NK-92 (cell line): ENCODE data around the gene RPL26.
"Not testable (repeated sequence)": the region's sequence is repeated elsewhere in the genome, so short reads cannot be mapped to it uniquely, and the experiment has no call there.

Experiments used
- DNase-seq: peaks from one replicate; lab custom pipeline; 2025; ENCODE audit not compliant: unreplicated experiment; lab: John Stamatoyannopoulos, UW

Gene RPL26

DNA sequence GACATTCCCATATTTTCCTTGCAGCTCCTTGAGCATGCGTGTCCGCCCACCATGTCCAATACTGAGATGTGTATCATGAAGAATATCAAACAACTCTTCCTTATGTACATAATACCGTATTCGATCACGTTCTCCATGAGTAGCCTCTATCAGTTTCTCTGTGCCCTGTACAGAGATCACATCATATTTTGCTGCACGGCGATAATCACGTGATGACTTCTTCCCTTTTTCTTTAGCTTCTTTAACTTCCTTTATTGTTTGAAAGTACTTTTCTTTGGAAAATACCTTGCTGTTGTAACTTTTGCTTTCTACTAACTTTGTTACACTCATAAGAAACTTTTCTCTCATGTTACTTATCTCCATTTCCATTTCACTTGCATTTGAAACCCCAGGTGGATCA is 13.0 kb downstream of the RPL26 start:
- DNase-seq: no peak

DNA sequence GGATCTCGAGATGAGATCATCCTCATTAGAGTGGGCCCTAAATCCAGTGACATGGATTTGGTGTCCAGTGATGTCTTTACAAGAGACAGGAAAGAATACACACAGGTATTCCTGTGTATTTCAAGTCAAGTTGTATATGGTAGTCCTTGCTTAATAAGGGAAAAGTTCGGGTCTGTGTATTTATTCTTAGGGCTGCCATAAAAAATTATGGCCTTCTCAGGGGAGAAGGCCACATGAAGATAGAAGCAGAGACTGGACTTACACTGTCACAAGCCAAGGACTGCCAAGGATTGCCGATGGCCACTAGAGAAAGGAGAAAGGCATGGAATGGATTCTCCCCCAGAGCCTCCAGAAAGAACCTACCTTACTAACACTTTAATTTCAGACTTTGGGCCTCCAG is 14.8 kb downstream of the RPL26 start:
- DNase-seq: no peak

DNA sequence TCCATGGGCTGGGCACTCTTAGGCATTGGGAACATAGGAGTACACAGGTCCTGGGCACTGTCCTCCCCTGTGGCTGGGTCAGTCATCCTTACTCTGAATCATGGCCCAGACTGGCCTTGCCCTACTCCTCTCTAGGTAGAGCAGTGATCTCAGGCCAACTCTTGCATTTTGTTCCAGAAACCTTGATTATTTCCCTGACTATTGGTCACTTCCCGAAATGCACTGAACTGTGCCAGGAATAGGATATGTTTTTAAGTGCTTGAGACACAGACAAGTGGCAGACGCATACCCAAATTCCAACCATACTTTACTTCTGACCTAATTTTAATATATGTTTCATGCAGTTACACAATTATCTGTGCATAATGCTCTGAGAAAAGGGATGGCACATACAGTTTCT is 16.8 kb downstream of the RPL26 start:
- no peak for DNase-seq

DNA sequence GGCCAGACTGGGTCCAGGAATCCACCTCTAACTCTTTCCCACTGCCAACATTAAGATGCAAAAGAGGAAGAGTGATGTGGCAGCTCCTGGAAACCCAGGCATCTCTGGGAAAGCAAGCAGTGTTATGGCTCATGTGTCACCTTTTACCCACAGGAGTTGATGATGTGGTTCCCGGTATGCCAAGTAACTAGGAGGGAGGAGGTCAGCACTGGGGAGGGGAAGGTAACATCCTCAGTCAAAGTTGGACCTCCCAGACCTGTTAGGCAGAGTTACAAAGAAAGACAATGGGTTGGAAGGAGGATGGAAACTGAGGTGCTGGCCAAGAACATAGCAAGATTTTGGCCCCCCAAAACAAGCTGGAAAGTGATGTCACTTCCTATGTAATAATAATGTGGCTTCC is 17.9 kb downstream of the RPL26 start:
- DNase-seq: no peak

DNA sequence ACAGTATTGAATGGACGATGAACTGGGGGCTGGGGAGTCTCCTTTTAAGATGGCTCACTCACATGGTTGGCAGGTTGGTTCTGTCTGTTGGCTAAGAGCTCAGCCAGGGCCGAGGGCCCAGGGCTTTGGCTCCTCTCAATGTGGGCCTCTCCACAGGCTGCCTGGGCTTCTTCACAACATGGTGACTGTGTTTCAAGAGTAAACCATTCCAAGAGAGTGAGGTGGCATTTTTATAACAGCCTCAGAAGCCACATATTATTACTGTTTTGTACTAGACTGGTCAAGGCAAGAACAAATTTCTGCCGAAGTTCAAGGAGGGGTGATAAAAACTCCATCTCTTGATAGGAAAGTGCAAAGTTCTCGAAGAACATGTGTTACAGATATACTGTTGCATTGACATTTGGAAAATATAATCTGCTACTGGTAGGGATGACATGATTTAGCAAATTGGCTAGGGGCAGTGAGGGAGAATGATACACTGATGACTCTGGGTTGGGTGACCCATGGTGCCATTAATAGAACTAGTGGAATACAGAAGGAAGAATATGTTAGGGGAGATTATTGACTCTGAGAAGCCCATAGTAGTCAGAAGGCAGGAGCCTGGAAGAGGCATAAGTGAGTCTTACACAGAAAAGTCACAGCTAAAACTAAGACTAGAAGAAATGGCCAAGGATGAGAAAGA is 20.2 kb downstream of the RPL26 start:
- DNase-seq: no peak

DNA sequence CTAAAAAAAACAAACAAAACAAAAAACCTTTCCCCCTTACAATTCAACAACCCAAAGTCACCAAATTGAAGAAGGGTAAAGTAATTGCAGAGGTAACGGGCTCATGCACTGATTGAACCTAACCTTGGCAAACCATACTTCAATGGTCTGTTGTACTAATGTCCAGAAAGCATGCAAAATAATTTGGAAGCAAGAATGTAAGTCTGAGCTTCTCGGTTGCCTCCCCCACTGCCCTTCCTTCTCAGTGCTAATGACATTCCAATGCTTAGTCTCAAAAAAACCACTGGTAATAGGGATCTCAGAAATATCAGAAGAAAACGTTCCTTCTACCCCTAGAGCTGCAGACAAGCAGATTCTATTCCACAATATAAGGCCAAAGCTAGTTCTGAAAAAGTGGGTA is 22.2 kb downstream of the RPL26 start:
- DNase-seq: no peak

DNA sequence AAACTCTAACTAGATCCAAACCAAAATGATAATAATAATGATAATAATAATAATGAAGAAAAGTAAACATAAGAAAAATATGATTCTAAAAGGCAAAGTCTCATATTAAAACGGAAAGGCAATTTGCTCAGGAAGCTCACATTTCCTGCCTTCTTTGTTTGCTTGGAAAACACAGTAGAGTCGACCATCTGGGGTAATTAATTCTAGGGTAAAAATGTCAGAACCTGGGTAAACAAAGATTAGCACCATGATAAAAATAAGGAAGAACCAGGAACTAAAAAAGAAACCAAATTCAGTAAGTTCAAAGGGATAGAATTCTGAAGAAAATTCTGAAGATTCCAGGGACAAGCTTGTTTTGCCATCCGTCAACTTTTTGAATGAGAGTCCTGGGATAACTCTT is 22.7 kb downstream of the RPL26 start:
- no peak for DNase-seq

DNA sequence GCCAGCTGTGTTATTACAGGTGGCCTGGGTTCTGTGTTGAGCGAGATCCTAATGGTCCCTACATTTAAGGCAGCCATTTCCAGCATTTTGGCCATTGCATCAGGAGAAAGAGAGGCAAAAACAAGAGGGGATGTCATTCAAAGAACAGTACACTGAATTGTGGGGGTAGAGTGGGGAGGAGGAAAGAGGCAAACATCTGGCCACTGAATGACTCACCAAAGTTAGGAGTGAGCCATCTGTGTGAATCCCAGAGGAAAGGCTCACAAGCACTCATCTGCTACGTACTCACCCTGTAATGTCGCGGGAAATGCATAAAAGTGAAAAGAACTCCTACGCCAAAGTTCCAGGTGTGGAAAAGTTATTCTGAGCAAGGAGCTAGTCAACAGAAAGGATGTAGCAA is 23.2 kb downstream of the RPL26 start:
- no peak for DNase-seq

DNA sequence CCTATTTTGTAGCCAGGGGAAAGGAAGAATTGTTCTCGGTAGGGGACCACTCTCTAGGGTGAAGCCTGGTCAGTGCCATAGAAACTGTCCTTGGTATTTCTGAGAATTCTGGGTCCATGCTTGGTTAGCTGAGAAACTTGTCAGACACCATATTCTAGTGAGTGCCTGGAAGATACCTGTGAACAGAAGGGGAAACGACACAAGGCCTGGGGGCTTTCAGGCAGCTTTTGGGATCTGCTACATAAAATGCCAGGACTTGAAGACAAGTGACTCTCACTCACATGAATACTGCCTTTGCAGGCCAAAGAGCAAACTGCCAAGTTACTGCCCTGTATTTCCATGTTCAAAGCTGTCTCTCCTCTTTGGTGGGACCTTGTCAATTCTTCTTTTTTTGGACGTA is 25.1 kb downstream of the RPL26 start:
- no peak for DNase-seq

DNA sequence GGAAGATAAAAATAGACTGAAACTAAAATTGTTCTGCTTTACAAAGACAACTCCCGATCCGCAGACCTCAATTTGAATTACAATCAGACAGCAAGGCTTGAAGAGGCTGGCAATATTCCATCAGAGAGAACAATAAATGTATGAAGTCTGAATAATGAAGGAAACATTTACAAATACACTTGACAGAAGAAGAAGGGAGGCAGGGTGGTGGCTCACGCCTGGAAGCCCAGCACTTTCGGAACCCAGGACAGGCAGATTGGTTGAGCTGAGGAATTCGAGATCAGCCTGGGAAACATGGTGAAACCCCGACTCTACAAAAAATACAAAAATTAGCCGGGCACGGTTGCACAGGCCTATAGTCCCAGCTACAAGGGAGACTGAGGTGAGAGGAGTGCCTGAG is 28.8 kb downstream of the RPL26 start:
- DNase-seq: no peak

DNA sequence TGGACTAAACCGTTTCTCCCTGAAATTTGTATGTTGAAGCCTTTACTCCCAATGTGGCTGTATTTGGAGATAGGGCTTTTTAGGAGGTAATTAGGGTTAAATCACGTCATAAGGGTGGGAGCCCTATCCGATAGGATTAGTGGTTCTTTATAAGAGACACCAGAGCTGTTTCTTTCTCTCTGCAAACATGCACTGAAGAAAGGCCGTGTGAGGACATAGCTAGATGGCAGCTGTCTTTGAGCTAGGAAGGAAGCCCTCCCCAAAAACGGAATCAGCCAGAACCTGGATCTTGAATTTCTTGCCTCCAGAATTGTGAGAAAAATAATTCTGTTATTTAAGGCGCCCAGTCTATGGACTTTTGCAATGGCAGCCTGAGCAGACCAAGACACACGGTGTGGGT is 29.3 kb downstream of the RPL26 start:
- no peak for DNase-seq

DNA sequence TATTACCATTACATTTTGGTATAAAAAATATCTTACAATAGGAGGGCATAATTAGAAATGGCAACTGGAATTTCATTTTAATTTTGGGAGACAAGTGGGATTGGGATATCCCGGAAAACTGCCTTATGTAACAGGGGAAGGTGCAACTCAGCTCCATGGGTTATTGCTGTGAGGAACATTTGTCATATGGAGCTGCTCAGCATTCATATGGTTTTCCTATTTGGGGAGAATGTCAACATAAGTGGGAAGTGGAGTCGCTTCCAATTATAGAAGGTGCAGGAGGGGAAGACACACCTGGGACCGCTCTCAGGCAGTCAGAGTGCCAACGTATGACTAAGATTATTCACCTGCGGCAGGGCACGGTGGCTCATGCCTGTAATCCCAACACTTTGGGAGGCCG is 32.7 kb downstream of the RPL26 start:
- DNase-seq: no peak

DNA sequence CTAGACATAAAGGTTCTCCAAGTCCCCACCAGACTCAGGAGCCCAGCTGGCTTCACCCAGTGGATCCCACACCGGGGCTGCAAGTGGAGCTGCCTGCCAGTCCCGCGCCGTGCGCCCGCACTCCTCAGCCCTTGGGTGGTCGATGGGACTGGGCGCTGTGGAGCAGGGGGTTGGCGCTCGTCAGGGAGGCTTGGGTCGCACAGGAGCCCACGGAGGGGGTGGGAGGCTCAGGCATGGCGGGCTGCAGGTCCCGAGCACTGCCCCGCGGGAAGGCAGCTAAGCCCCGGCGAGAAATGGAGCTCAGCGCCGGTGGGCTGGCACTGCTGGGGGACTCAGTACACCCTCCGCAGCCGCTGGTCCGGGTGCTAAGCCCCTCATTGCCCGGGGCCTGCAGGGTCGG is 36.0 kb downstream of the RPL26 start:
- DNase-seq: not testable (repeated sequence)

DNA sequence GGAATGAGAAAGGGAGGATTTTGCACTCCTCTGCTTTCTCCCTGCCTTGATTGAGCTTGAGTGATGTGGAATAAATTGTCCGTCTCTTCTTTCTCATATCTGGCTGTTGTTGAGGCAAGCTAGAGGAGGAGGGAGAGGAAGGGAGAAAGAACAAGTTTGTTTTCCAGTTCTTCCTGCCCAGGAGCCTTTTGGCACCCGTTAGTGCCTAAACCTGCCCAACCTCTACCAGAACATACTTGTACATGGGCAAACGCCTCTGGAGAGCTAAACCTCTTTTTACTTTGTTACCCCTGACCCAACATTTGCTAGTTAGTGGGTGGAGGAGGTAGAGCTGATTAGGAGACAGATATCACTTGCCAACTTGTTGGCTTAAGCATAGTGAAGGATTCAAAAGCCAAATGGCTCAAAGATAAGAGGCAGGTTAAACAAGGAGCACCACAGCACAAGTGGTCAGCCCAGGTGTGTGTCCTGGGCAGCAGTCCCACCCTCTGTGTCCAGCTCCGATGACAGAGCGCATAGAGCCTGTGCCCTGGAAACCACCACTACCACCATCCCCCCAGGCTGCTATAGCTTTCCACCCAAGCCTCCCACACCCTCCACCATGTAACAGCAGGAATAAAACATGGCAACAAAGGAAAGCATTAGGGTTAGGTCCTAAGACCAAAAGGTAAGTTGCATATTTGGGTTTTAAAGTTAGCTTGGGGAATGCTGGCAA is 36.9 kb downstream of the RPL26 start:
- no peak for DNase-seq

DNA sequence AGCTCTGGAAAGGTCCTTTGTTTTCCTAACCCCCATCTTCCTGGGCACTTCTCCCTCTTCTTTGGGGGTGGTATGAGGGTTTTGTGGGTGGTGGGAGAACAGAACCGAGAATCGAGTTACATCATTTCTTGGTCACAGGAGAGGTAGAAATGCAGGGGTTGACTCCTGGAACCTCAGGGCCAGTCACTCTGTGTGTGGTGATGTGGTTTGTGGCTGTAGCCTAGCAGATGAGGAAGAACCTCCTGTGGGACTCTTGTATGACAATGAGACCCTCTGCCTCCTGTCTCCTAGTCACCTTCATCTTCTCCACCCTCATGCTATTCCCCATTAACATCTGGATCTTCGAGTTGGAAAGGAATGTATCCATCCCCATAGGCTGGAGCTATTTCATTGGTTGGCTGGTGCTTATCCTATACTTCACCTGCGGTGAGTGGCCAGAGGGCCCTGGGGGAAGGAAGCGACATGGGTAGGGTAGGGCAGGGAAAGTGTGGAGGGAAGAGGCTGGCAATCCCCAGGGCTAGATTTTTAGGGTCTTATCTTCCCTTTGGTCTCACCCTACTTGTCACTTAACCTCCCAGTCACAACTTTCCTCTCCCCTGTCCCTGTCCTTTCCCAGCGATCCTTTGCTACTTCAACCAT is 37.8 kb downstream of the RPL26 start:
- DNase-seq: no peak

DNA sequence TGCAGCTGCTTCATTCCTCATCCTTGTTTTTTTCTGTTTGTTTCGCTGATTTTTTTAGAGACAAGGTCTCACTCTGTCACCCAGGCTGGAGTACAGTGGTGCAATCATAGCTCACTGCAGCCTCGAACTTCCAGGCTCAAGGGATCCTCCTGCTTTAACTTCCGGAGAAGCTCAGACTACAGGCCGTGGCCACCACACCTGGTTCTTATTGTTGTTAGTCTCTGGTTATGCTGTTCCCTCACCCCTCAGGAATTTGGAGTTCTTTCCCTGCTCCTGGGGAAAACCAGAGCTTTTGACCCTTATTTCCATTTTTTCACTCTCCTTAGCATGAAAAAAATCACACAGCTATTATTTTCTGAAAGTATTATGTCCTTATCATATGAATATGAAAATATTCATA is 41.5 kb downstream of the RPL26 start:
- no peak for DNase-seq

DNA sequence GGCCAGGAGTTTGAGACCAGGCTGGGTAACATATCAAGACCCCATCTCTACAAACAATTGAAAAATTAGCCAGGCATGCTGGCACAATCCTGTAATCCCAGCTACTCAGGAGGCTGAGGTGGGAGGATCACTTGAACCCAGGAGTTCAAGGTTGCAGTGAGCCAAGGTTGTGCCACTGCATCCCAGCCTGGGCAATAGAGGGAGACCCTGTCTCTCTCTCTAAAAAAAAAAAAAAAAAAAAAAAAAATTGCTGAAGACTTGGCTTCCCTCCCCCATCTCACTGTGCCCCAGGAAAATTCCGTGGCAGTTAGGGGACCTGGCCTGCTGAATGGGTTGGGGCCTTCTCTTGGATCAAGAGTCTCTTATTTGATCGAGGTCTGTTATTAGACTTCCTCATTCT is 43.5 kb downstream of the RPL26 start, which contains the start of gene ODF4:
Gene ODF4, plus strand, starts transcription at position 301 of the 400 bp plus-strand sequence. CDS start 212 bp downstream, outside the sequence.
- DNase-seq: no peak

DNA sequence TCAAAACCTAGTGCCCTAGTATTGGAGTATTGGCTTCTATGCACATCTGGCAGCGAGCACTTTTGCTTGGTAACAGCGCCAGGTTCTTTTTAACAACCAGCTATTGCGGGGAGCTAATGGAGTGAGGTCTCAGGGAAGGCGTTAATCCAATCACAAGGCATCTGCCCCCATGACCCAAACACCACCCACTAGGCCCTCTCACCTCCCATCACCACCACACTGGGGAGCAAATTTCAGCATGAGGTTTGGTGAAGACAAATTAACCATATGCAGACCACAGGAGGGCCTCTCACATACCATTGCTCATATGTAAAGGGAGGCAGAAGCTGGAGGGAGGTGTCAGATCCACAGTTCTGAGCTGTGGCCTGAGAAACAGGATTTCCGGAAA is 44.2 kb downstream of the RPL26 start:
- no peak for DNase-seq

DNA sequence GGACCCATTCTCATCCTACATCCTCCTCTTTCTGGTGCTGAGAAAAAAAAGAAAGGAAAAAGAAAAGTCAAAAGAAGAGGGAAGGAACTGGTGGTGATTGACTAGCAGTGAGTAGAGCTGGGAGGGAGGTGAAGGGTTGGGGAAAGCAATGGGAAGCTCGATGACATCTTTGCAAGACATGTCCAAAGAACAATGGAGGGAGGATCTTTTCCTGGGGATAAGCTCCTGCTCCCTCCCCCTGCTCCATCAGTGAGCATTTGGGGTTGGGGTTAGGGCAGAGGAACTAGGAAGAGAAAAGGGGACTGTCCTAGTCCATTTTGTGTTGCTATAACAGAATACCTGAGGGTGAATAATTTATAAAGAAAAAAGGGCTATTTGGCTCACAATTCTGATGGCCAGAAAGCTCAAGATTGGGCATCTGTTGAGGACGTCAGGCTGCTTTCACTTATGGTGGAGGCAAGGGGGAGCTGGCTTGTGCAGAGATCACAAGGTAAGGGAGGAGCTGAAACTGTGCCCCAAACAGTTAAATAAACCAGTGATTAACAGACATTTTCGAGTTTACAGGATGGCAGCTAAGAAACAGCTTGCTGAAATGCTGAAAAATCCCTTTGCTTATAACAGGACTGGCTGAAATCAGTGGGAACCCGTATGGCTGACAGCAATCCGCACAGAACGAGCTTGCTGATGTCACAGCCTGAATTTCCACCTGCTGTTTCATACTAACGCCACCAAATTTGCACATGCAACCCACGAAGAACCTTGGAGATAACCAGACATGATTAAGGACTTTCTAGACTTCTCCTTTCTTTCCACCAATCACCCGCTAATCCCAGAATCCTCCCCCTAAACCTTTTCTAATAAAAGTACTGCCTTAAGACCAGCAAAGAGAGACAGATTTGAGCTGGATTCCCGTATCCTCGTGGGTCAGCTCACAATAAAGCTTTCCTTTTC is 44.9 kb downstream of the RPL26 start:
- DNase-seq: no peak

DNA sequence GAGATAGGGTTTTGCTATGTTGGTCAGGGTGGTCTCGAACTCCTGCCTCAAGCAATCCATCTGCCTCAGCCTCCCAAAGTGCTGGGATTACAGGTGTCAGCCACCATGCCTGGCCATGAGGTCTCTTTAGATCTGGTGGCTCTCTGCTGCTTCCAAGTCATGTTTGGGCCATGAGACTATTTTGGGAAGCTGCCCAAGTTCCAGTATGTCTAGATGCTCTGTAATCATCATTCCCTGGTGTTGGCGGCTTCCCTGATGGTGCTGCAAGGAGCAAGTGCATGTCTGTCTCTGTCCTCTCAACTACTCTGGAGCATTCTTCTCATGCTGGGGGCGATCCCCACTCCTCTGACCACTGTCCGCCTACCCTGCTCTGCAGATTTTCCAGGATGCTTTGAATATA is 49.7 kb downstream of the RPL26 start:
- no peak for DNase-seq

DNA sequence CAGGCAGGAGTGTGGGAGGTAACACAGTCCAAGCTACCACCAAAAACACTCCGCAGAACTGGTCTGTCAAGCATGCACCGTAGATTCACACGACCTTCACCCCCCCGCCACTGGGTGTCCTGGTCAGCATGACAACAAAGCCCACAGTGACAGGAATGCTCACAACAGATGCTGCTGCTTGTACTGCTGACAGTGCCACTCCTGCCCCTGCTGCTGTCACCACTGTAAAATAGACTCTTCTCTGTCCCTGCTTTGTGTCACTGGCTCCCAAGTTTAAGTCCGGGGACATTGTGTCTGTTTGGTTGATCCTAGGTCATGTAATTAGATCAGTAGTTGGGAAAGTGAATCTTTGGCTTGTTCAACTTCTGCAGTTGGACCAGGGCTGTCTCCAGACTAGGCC is 50.3 kb downstream of the RPL26 start:
- DNase-seq: no peak
